ENCODE results near the gene KAZN. TPM values are rescaled to one million over a fixed set of nuclear protein-coding genes. Genes with fewer than 3 reads are reported as not detected.

The KAZN gene
- total and polyA plus RNA-seq, 4 donors: 7.6 to 18.8 (median 11.2) TPM

- no peak for ATAC-seq (ENCODE audit: insufficient read depth, low FRiP score)
- Histone ChIP-seq H3K9ac (ENCODE audit: insufficient read depth in 1 of 2, low read length in 2 of 2) (no peak overlapping the region), H3K4me1 (ENCODE audit: control insufficient read depth in 5 of 5, insufficient read depth in 5 of 5, low read length in 5 of 5) (peaks cover 0 to 33% (median 2%) of the 10 kb centered on the region in 5 donors), H3K27ac (ENCODE audit: low read depth in 1 of 2, low read length in 1 of 2) (no peak overlapping the region), H3K4me3 (no peak overlapping the region), H3K27me3 (ENCODE audit: control insufficient read depth in 3 of 3, insufficient read depth in 3 of 3, low read length in 2 of 3) (peaks cover 0 to 4% (median 0%) of the 10 kb centered on the region in 3 donors), H3K9me3 (ENCODE audit: control insufficient read depth in 4 of 4, insufficient read depth in 3 of 4, low read length in 3 of 4) (peaks cover 0 to 1% (median 0%) of the 10 kb centered on the region in 4 donors), H3K36me3 (ENCODE audit: control insufficient read depth in 4 of 4, insufficient read depth in 4 of 4, low read length in 4 of 4) (no peaks in the 10 kb centered on the region)
- WGBS, 2 donors: 78 to 84% methylated on average over 5 of the region's 5 CpGs
- no peak for DNase-seq
- no peak for TF ChIP-seq CTCF (IDR thresholded peaks at IDR 0.05; ENCODE audit: control extremely low read depth, extremely low read depth)
Measured at GRCh38 chr1:14607295-14607694, 8.8 kb downstream of the KAZN start.

- DNase-seq: no peak
- WGBS, 2 donors: 90 to 93% methylated on average over 3 of the region's 3 CpGs
Measured at GRCh38 chr1:14608308-14608707, 9.8 kb downstream of the KAZN start.

GRCh38 chr1:14610761-14611160, 12.3 kb downstream of the KAZN start:
- Histone ChIP-seq H3K4me1 (ENCODE audit: control insufficient read depth in 5 of 5, insufficient read depth in 5 of 5, low read length in 5 of 5) (peaks cover 0 to 14% (median 0%) of the 10 kb centered on the region in 5 donors), H3K4me3 (no peak overlapping the region), H3K27me3 (ENCODE audit: control insufficient read depth in 3 of 3, insufficient read depth in 3 of 3, low read length in 2 of 3) (peaks cover 0 to 4% (median 0%) of the 10 kb centered on the region in 3 donors), H3K9ac (ENCODE audit: insufficient read depth in 1 of 2, low read length in 2 of 2) (no peak overlapping the region), H3K9me3 (ENCODE audit: control insufficient read depth in 4 of 4, insufficient read depth in 3 of 4, low read length in 3 of 4) (peaks cover 0 to 1% (median 0%) of the 10 kb centered on the region in 4 donors), H3K36me3 (ENCODE audit: control insufficient read depth in 4 of 4, insufficient read depth in 4 of 4, low read length in 4 of 4) (no peaks in the 10 kb centered on the region), H3K27ac (ENCODE audit: low read depth in 1 of 2, low read length in 1 of 2) (no peak overlapping the region)
- WGBS, 2 donors: 82 to 87% methylated on average over 4 of the region's 4 CpGs
- TF ChIP-seq CTCF (IDR thresholded peaks at IDR 0.05; ENCODE audit: control extremely low read depth, extremely low read depth): no peak
- ATAC-seq (ENCODE audit: insufficient read depth, low FRiP score) (no peak), DNase-seq (no peak)

More at GRCh38 chr1:14608308-14608707, 9.8 kb downstream of the KAZN start:
- H3K36me3 ChIP-seq (ENCODE audit: control insufficient read depth in 4 of 4, insufficient read depth in 4 of 4, low read length in 4 of 4): no peaks in the 10 kb centered on the region
- no peak overlapping the region for H3K4me3 ChIP-seq
- no peak for TF ChIP-seq CTCF (IDR thresholded peaks at IDR 0.05; ENCODE audit: control extremely low read depth, extremely low read depth)
- ATAC-seq (ENCODE audit: insufficient read depth, low FRiP score): no peak
- H3K27ac ChIP-seq (ENCODE audit: low read depth in 1 of 2, low read length in 1 of 2): no peak overlapping the region
- H3K9me3 ChIP-seq (ENCODE audit: control insufficient read depth in 4 of 4, insufficient read depth in 3 of 4, low read length in 3 of 4): peaks cover 0 to 1% (median 0%) of the 10 kb centered on the region in 4 donors
- H3K9ac ChIP-seq (ENCODE audit: insufficient read depth in 1 of 2, low read length in 2 of 2): no peak overlapping the region
- peaks cover 0 to 22% (median 0%) of the 10 kb centered on the region in 5 donors for H3K4me1 ChIP-seq (ENCODE audit: control insufficient read depth in 5 of 5, insufficient read depth in 5 of 5, low read length in 5 of 5)
- peaks cover 0 to 4% (median 0%) of the 10 kb centered on the region in 3 donors for H3K27me3 ChIP-seq (ENCODE audit: control insufficient read depth in 3 of 3, insufficient read depth in 3 of 3, low read length in 2 of 3)

- H3K4me1 ChIP-seq (ENCODE audit: control insufficient read depth in 5 of 5, insufficient read depth in 5 of 5, low read length in 5 of 5): peaks cover 0 to 5% (median 0%) of the 10 kb centered on the region in 5 donors
- ATAC-seq (ENCODE audit: insufficient read depth, low FRiP score) (no peak), DNase-seq (no peak)
- no peaks in the 10 kb centered on the region for H3K27me3 ChIP-seq (ENCODE audit: control insufficient read depth in 3 of 3, insufficient read depth in 3 of 3, low read length in 2 of 3)
- H3K27ac ChIP-seq (ENCODE audit: low read depth in 1 of 2, low read length in 1 of 2): no peak overlapping the region
- H3K9ac ChIP-seq (ENCODE audit: insufficient read depth in 1 of 2, low read length in 2 of 2): no peak overlapping the region
- no peak overlapping the region for H3K4me3 ChIP-seq
- no peaks in the 10 kb centered on the region for H3K36me3 ChIP-seq (ENCODE audit: control insufficient read depth in 4 of 4, insufficient read depth in 4 of 4, low read length in 4 of 4)
- H3K9me3 ChIP-seq (ENCODE audit: control insufficient read depth in 4 of 4, insufficient read depth in 3 of 4, low read length in 3 of 4): no peaks in the 10 kb centered on the region
- WGBS, 2 donors: 88 to 92% methylated on average over 3 of the region's 3 CpGs
- no peak for TF ChIP-seq CTCF (IDR thresholded peaks at IDR 0.05; ENCODE audit: control extremely low read depth, extremely low read depth)
Measured at GRCh38 chr1:14611792-14612191, 13.3 kb downstream of the KAZN start.

Measured in lung (tissue), 12 donors.